Vagina (tissue), 2 donors: ENCODE results near the gene PTPRE.

Source experiments
- CTCF ChIP-seq, 3 experiments: fragments of 450-650 bp in 2 of 3; fragments of 200-600 bp in 1 of 3; sonication (generic) in 1 of 3; IDR thresholded peaks; one replicate each; pipeline ENCODE4 v1.5.1; 2017 to 2019; ENCODE audit warnings: antibody characterized with exemption in 3 of 3, mild to moderate bottlenecking in 2 of 3, moderate library complexity in 2 of 3
- POLR2A ChIP-seq, 2 donors: fragments of 450-650 bp; IDR thresholded peaks; one replicate each; pipeline ENCODE4 v1.6.1; 2017; ENCODE audit warnings: antibody characterized with exemption in 2 of 2, mild to moderate bottlenecking in 2 of 2, moderate library complexity in 2 of 2
- POLR2AphosphoS5 ChIP-seq, 2 donors: sonication (generic); formaldehyde crosslinking; IDR thresholded peaks; one replicate each; pipeline ENCODE4 v1.9.0; 2017; ENCODE audit warnings: antibody characterized with exemption in 2 of 2, mild to moderate bottlenecking in 2 of 2, low read depth in 1 of 2; ENCODE audit not compliant: insufficient read depth in 1 of 2

DNA sequence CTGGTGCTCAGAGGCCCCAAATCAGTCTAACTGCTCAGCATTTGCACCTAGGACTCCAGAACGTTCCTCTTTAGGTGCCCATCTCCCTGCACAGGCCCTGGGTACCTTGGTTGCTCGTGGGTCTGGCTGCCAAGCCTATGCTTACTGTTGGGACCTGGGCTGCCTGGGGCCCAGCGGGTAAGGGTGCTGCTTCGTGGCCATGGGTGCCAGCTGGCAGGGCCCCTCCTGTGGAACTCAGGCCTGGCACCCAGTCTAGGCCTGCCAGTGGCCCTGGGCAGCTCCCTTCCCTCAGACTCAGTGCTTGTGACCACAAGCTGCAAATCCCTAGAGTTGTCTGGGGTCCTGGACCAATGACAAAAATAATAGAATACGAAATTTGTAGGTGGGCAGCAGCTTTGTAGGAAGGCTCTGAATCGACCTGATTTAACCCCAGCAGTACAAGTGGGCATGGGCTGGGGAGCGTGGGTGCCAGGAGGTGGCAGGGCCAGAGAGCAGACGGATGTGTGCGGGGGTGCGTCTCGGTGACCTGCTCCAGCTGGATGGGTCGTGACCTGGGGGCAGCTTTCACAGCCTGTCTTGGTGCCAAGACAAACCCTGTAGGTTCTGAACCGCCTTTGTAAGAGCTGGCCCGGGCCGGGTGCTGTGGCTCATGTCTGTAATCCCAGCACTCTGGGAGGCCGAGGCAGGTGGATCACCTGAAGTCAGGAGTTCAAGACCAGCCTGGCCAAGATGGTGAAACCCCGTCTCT lies 149.6 kb downstream of the PTPRE start:
- TF ChIP-seq CTCF (IDR thresholded peaks at IDR 0.05) (no peak), POLR2A (IDR thresholded peaks at IDR 0.05) (no peak), POLR2AphosphoS5 (IDR thresholded peaks at IDR 0.05; ENCODE audit: insufficient read depth in 1 of 2, low read depth in 1 of 2) (no peak)
